ENCODE measurements around the gene OR52E5.

The OR52E5 gene

DNA sequence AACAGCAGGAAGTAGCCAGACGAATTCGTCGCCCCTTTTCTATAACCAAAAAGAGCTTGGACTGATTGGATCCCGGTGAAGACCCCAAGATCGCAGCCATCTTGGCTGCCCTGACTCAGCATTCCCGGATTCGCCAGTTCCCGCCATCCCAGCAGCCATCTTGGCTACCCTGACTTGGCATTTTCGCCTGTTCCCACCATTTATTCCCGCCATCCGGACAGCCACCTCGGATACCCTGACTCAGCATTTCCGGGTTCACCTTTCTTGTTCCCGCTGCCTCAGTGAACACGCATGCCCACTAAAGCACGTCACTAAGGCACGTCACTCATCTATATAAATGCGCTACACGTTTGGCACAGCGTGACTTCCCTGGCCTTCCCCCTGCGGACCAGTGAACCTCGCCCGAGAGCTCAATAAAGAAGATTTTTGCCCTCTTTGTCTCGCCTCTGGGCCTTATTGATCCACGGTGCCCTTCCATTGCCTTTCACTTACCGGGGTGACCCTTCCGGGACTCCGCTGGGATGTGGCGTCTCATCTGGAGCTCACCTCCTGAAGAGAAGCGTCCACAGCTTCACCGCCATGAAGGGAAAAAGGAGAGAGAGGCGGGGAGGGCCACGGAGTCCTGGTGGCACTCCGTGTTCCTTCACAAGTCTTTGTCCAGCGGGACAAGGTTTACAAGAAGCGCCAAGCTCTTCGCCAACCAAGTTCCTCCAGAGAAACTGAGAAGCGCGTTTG, 45.0 kb downstream of the OR52E5 start:
- no peak for DNase-seq

DNA sequence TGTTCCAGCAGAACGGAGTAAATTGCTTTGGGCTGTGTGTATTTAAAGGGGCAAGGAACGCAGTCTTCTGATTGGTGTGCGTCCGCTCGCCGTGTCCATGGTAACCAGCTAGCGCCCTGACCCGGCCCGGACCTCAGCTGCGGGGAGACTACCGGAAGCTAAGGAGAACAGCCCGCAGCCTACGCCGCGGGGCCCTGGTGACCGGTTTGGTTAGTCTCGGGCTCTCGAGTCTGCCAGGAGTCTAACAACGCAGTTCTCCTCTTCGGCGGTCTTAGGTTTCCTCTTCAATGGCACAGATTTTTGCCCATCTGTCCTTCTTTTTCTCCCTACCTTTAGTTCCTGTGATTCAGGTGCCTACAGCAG, 45.6 kb downstream of the OR52E5 start:
- DNase-seq = no peak

DNA sequence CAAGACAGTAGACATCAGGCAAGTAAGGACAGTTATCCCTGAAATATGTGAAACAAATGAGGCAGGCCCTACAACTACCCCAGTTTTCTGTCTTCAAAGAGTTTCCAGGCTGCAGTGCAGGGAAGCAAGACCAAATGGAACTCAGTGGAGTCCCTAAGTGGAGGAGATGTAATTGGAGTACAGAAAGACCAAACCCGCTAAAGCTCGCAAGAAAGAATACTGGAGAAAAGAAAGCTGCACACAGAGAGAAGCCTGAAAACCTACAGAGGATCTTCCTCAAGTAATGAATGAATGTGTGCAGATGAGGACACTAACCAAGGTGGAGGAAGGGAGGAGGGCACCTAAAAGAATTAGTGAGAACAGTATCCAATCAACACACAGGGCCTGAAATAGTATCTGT, 47.7 kb downstream of the OR52E5 start:
- DNase-seq = no peak

DNA sequence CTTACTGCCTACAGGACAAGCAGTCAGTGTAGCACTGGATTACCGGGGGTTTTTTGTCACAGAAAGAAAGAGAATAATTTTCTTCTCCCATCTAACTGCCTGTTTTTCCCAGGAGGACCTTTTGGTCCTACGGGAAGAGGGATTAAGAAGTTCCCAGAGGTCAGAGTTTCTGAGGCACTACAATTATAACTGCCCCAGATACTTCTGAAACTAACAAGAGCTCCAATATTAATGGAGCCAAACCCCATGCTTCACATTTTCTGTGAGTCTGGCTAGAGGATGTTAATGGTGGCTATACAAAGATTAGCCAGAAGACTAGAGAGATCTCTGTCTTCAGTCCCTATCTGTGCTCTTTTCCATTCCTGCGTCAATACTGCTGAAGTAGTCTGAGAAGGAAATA, 48.9 kb downstream of the OR52E5 start, which contains the start of gene OR56A3:
Gene OR56A3, plus strand, starts transcription at position 301 of the 400 bp plus-strand sequence. CDS start 5,096 bp downstream, outside the sequence.
- DNase-seq = no peak
